Suprapubic skin (tissue), 4 donors: Measurements from ENCODE around the gene ENTPD7. TPM values are rescaled to one million over a fixed set of nuclear protein-coding genes. Genes with fewer than 3 reads are reported as not detected.

Experiments
- DNase-seq, 2 donors: peaks; one replicate each; pipeline ENCODE4 v3.0.0-alpha.2; 2019; ENCODE audit warnings: low spot score in 2 of 2
- H3K27ac ChIP-seq: fragments of 200-600 bp; sonication (generic); one replicate; pipeline ENCODE4 v1.5.1; 2019
- H3K27me3 ChIP-seq: fragments of 200-600 bp; sonication (generic); one replicate; pipeline ENCODE4 v1.5.1; 2019
- H3K36me3 ChIP-seq: fragments of 200-600 bp; sonication (generic); one replicate; pipeline ENCODE4 v1.5.1; 2019
- H3K4me1 ChIP-seq: fragments of 200-600 bp; sonication (generic); one replicate; pipeline ENCODE4 v1.5.1; 2019
- H3K4me3 ChIP-seq: fragments of 200-600 bp; sonication (generic); one replicate; pipeline ENCODE4 v1.5.1; 2019; ENCODE audit warnings: mild to moderate bottlenecking
- H3K9me3 ChIP-seq: fragments of 200-600 bp; sonication (generic); one replicate; pipeline ENCODE4 v1.5.1; 2019
- CTCF ChIP-seq, 2 donors: fragments of 200-600 bp in 1 of 2; fragments of 450-650 bp in 1 of 2; sonication (generic) in 1 of 2; IDR thresholded peaks; one replicate each; pipeline ENCODE4 v1.5.1; 2016 to 2019; ENCODE audit warnings: antibody characterized with exemption in 2 of 2, mild to moderate bottlenecking in 1 of 2, moderate library complexity in 1 of 2
- EP300 ChIP-seq: sonication (generic); formaldehyde crosslinking; IDR thresholded peaks from one replicate; pipeline ENCODE4 v1.6.1; 2017; ENCODE audit warnings: antibody characterized with exemption
- POLR2A ChIP-seq, 2 donors: fragments of 450-650 bp; IDR thresholded peaks; one replicate each; pipeline ENCODE4 v1.6.1; 2017; ENCODE audit warnings: antibody characterized with exemption in 2 of 2, mild to moderate bottlenecking in 2 of 2, moderate library complexity in 2 of 2
- POLR2AphosphoS5 ChIP-seq, 3 donors: sonication (generic); formaldehyde crosslinking; IDR thresholded peaks; one replicate each; pipeline ENCODE4 v1.6.1; 2017; ENCODE audit warnings: antibody characterized with exemption in 3 of 3
- WGBS: methylation state at CpG from one replicate; pipeline ENCODE4 v1.1.5; 2018; 5-methylcytosine and 5-hydroxymethylcytosine counted together
- total RNA-seq, 4 donors: library from RNA; depleted of rRNA; stranded (reverse); fragments of >200 nt; gene quantifications; one replicate each; pipeline ENCODE4 v1.1.0, GENCODE V29; 2016

ENTPD7 gene
- total RNA-seq = 10 to 100 TPM in 2 of 4 donors, 1 to 10 TPM in 2; 9.6 to 13.5 (median 10.0) TPM

GRCh38 chr10:99659031-99659867 lies at the start of gene ENTPD7:
TSS of gene ENTPD7 (plus strand) at chr10:99659509. CDS start at chr10:99659957, 448 bp downstream.
- DNase-seq = peak; percentile 95 to 97
- TF ChIP-seq CTCF (IDR thresholded peaks at IDR 0.05) (peak in 1 of 2 donors; percentile 46), POLR2AphosphoS5 (IDR thresholded peaks at IDR 0.05) (no peak), EP300 (no peak)
- WGBS = 0% methylated on average over 10 of the region's 71 CpGs
- Histone ChIP-seq H3K4me3 (peak within 1 kb of the TSS; percentile 96), H3K36me3 (peaks cover 7% of the 10 kb centered on the region), H3K27me3 (no peaks in the 10 kb centered on the region), H3K4me1 (peaks cover 59% of the 10 kb centered on the region), H3K27ac (peak within 1 kb of the TSS; percentile 75), H3K9me3 (no peaks in the 10 kb centered on the region)

GRCh38 chr10:99610221-99610620 lies 49.1 kb upstream of the ENTPD7 start:
- no peak for TF ChIP-seq POLR2AphosphoS5 (IDR thresholded peaks at IDR 0.05)
- no peak for TF ChIP-seq POLR2A (IDR thresholded peaks at IDR 0.05)
- no peak for TF ChIP-seq EP300
- TF ChIP-seq CTCF (IDR thresholded peaks at IDR 0.05) = no peak
- Histone ChIP-seq H3K36me3 (peaks cover 34% of the 10 kb centered on the region), H3K4me1 (peaks cover 8% of the 10 kb centered on the region), H3K9me3 (no peaks in the 10 kb centered on the region), H3K27me3 (no peaks in the 10 kb centered on the region), H3K4me3 (no peak overlapping the region), H3K27ac (no peak overlapping the region)
- DNase-seq = no peak
- 85% methylated on average over 3 of the region's 3 CpGs for WGBS

- no peak overlapping the region for H3K27ac ChIP-seq
- no peaks in the 10 kb centered on the region for H3K27me3 ChIP-seq
- peaks cover 13% of the 10 kb centered on the region for H3K4me1 ChIP-seq
- H3K9me3 ChIP-seq = no peaks in the 10 kb centered on the region
- no peak overlapping the region for H3K4me3 ChIP-seq
- no peak for TF ChIP-seq EP300
- TF ChIP-seq POLR2AphosphoS5 (IDR thresholded peaks at IDR 0.05) = no peak
- no peak for TF ChIP-seq CTCF (IDR thresholded peaks at IDR 0.05)
- no peak for TF ChIP-seq POLR2A (IDR thresholded peaks at IDR 0.05)
- peaks cover 36% of the 10 kb centered on the region for H3K36me3 ChIP-seq
- 78% methylated on average over 4 of the region's 4 CpGs for WGBS
- DNase-seq = no peak
Measured at GRCh38 chr10:99611326-99611725, 48.0 kb upstream of the ENTPD7 start.

- TF ChIP-seq EP300 = no peak
- TF ChIP-seq CTCF (IDR thresholded peaks at IDR 0.05) = peak; percentile 60 to 73
- no peak for DNase-seq
- Histone ChIP-seq H3K4me3 (no peak overlapping the region), H3K27me3 (no peaks in the 10 kb centered on the region), H3K36me3 (peaks cover 36% of the 10 kb centered on the region), H3K9me3 (no peaks in the 10 kb centered on the region), H3K27ac (no peak overlapping the region), H3K4me1 (peaks cover 23% of the 10 kb centered on the region)
- WGBS = 27% methylated on average over 7 of the region's 7 CpGs
Measured at GRCh38 chr10:99612167-99612831, 47.0 kb upstream of the ENTPD7 start.

- Histone ChIP-seq H3K36me3 (peaks cover 23% of the 10 kb centered on the region), H3K27me3 (no peaks in the 10 kb centered on the region), H3K4me3 (no peak overlapping the region), H3K9me3 (no peaks in the 10 kb centered on the region), H3K27ac (no peak overlapping the region), H3K4me1 (peaks cover 46% of the 10 kb centered on the region)
- no peak for DNase-seq
- 68% methylated on average over 4 of the region's 4 CpGs for WGBS
- no peak for TF ChIP-seq EP300
- TF ChIP-seq POLR2A (IDR thresholded peaks at IDR 0.05) = no peak
- no peak for TF ChIP-seq POLR2AphosphoS5 (IDR thresholded peaks at IDR 0.05)
- TF ChIP-seq CTCF (IDR thresholded peaks at IDR 0.05) = no peak
Measured at GRCh38 chr10:99615426-99615825, 43.9 kb upstream of the ENTPD7 start.
